GM12891 (cell line): ENCODE data around the gene MAP4K4.
"Not testable (repeated sequence)": the region's sequence is repeated elsewhere in the genome, so short reads cannot be mapped to it uniquely, and the experiment has no call there.

Experiments
- DNase-seq: peaks from one replicate; pipeline ENCODE4 v3.0.0; 2011; ENCODE audit warnings: low spot score; ENCODE audit not compliant: insufficient read length
- FAIRE-seq: peaks from 2 replicates; lab custom pipeline; 2011; peaks lifted over from hg19 to GRCh38; lab: Jason Lieb, UNC
- PAX5 ChIP-seq: IDR thresholded peaks from 2 replicates; pipeline ENCODE4 v1.6.1; 2011; ENCODE audit warnings: low read length, moderate library complexity, mild to moderate bottlenecking; ENCODE audit not compliant: insufficient read depth, severe bottlenecking
- POLR2A ChIP-seq: IDR thresholded peaks from 2 replicates; pipeline ENCODE4 v1.6.1; 2011; ENCODE audit warnings: low read depth, low read length, control low read depth
- POLR2AphosphoS5 ChIP-seq: IDR thresholded peaks from 2 replicates; pipeline ENCODE4 v1.6.1; 2011; ENCODE audit warnings: low read depth, low read length, control low read depth
- POU2F2 ChIP-seq: IDR thresholded peaks from 2 replicates; pipeline ENCODE4 v1.6.1; 2011; ENCODE audit warnings: low read depth, mild to moderate bottlenecking, control low read depth, low read length, moderate library complexity
- SPI1 ChIP-seq: IDR thresholded peaks from 2 replicates; pipeline ENCODE4 v1.6.1; 2011; ENCODE audit warnings: low read depth, low read length, control low read depth
- TAF1 ChIP-seq: IDR thresholded peaks from 2 replicates; pipeline ENCODE4 v1.6.1; 2011; ENCODE audit warnings: low read depth, low read length, control low read depth

MAP4K4 gene

DNA sequence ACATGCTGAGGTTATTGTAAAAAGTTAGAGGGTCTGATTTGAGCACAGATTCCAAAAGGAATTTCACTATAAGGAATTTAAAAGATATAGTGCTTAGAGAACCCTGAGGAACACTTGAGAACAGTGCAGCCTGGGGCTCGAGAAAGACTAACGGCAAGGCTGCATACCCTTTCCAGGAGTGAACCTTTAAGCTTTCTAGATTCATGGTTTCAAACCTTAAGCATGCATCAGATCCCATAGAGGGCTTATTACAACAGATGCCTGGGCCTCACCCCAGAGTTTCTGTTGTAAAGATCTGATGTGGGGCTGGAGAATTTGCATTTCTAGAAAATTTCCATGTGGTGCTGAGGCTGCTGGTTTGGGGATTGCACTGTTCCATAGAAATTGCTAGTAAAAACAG lies 203.7 kb downstream of the MAP4K4 start:
- FAIRE-seq: no peak
- TF ChIP-seq POLR2AphosphoS5: no peak
- TF ChIP-seq PAX5: no peak
- TF ChIP-seq POLR2A: no peak
- TF ChIP-seq SPI1: no peak
- TF ChIP-seq POU2F2: no peak
- no peak for TF ChIP-seq TAF1
- DNase-seq: no peak

DNA sequence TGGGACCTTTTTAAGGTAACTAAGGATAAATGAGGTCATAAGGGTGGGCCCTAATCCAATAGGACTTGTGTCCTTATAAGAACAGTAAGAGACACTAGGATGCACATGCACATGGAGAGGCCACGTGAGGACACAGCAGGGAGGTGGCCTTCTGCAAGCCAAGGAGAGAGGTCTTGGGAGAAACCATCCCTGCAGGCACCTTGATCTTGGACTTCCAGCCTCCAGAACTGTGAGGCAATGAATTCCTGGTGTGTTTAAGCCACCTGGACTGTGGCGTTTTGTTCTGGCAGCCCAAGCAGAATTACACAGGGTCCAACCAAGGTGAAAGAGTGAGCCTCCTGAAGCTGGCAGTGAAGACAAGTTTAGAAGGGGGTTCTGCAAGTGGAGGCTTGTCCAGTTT lies 204.7 kb downstream of the MAP4K4 start:
- DNase-seq (no peak), FAIRE-seq (no peak)
- TF ChIP-seq POU2F2 (no peak), TAF1 (no peak), PAX5 (no peak), POLR2AphosphoS5 (no peak), SPI1 (no peak), POLR2A (no peak)

DNA sequence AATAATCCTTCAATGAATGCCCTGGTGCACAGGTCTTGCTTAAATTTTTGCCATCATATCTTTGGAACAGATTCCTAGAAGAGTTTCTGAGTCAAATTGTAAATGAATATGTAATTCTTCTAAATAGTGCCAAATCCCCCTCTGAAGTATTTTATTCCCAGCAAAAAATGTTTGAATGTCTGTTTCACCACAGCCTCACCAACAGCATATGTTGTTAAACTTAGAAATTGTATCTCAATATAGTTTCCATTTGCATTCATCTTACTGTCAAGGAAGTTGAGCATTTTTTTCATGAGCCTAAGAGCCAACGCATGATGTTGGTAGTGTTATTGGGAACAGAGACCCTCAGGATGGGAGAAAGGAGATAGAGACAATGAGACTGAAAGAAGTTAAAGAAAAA lies 207.4 kb downstream of the MAP4K4 start:
- DNase-seq: no peak
- no peak for TF ChIP-seq POU2F2
- FAIRE-seq: no peak

DNA sequence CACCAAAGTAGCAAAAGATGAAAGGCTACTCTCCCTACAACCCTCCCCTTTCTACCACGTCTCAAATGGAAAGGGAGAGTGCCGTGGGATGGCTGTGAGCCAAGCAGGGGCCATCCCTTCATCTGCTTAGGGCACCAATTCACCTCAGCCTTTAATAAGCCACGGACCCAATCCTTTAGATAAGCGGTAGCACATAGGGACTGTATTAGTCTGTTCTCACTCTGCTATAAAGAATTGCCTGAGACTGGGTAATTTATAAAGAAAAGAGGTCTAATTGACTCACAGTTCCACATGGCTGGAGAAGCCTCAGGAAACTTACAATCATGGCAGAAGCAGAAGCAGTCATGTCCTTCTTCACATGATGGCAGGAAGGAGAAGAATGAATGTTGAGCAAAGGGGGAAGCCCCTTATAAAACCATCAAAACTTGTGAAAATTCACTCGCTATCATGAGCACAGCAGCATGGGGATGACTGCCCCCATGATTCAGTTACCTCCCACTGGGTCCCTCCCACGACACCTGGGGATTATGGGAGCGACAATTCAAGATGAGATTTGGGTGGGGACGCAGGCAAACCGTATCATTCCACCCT lies 208.3 kb downstream of the MAP4K4 start:
- FAIRE-seq (no peak), DNase-seq (no peak)
- TF ChIP-seq PAX5 (no peak), POLR2AphosphoS5 (no peak), SPI1 (no peak), TAF1 (no peak), POLR2A (no peak), POU2F2 (no peak)

DNA sequence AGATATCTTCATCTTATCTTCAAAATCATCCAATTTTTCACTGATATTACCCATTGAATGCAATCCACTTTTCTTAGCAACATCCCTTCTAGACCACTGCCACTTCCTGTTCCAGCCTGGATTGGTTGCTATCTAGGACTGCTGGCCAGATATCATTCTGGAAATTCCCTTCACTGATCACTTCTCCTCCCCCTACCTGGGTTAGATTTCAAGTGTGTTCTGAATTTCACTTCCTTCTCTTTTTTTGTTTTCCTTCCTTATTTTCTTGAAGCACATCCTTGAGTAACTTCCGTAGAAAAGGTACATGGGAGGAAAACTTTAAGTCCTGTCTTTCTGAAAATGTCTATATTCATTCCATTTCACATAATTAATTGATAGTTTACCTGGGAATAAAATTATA lies 212.3 kb downstream of the MAP4K4 start:
- TF ChIP-seq TAF1: no peak
- no peak for TF ChIP-seq SPI1
- TF ChIP-seq POLR2AphosphoS5: no peak
- TF ChIP-seq POU2F2: no peak
- no peak for TF ChIP-seq POLR2A
- no peak for TF ChIP-seq PAX5
- FAIRE-seq: no peak
- DNase-seq: no peak

DNA sequence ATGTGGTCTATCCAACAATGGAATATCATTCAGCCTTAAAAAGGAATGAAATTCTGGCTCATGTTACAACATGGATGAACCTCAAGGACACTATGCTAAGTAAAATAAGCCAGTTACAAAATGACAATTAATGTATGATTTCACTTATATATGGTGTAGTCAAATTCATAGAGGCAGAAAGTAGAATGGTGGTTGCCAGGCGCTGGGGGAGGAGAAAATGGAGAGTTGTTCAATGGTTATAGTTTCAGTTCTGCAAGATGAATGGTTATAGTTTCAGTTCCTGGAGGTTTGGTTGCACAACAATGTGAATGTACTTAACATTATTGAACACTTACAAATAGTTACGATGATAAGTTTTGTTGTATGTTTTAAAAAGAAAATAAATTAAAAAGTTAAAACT lies 215.0 kb downstream of the MAP4K4 start:
- FAIRE-seq (no peak), DNase-seq (no peak)
- TF ChIP-seq SPI1 (peak; percentile 93), POU2F2 (no peak), POLR2AphosphoS5 (no peak)

DNA sequence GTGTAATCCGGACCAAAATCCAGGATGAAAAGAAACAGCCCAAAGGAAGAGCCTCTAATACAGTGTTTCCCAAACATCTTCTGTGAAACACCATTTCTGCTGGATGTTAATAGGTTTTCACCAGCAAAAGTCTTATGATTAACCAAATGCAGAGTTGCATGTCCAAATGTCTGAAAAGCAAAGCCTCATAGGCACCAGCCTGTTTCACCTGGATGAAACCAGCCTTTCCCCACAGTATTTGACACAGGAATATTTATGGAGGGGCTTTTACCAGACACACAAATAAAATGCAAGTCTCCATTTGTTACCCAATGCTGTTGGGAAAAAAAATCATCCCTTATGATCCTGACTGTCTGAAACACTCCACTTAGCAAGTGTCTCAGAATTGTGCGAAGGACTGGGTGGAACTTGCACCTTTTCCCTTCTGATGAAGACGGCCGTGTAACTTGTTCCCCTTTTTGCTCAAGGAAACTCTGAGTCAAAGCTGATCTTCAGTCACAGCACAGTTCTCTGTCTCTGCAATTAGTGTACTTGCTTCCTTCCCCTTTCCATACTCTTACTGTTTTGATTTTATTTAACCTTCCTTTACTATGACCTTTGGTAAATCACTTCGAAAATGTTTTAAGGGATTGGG lies 223.9 kb downstream of the MAP4K4 start:
- FAIRE-seq (no peak), DNase-seq (no peak)
- TF ChIP-seq TAF1 (no peak), SPI1 (no peak), PAX5 (no peak), POU2F2 (no peak), POLR2A (no peak), POLR2AphosphoS5 (no peak)

DNA sequence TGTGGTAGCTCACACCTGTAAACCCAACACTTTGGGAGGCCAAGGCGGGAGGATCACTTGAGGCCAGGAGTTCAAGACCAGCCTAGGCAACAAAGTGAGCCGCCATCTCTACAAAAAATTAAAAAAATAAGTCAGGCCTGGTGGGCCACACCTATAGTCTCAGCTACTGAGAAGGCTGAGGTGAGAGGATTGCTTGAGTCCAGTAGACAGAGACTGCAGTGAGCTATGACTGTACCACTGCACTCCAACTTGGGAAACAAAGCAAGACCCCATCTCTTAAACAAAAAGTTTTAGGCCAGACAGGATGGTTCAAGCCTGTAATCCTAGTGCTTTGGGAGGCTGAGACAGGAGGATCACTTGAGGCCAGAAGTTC lies 224.4 kb downstream of the MAP4K4 start:
- FAIRE-seq: no peak
- TF ChIP-seq TAF1 (no peak), POLR2A (no peak), POLR2AphosphoS5 (no peak), POU2F2 (no peak), SPI1 (no peak), PAX5 (no peak)
- DNase-seq: no peak

DNA sequence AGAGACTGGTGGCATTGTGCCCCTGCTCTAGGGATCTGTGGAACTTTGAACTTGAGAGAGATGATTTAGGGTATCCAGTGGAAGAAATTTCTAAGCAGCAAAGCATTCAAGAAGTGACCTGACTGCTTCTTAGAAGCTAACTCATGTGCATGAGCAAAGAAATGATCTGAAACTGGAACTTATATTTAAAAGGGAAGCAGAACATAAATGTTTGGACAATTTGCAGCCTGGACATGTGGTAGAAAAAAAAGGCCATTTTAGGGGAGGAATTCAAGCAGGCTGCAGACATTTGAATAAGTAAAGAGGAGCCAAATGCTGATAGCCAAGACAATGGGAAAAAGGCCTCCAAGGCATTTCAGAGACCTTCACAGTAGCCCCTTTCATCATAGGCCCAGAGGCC lies 226.8 kb downstream of the MAP4K4 start:
- DNase-seq, FAIRE-seq: not testable (repeated sequence)

DNA sequence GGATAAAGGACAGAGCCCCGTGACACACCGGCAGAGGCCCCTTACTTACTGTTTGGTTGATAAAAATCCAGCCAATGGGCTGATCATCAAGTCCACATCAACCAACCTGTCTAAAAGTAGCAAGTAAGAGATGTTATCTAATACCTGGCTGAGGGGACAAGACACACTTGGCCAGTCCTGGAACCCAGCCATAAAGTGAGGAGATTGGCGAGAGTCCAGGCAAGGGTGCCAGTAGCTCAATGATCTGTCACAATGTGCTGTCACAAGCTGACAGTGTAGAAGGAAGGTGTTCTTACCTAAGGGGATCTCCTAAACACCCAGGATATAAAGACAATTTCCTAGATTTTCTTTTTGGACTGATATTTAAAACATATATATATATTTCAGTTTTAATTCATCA lies 232.5 kb downstream of the MAP4K4 start:
- TF ChIP-seq POLR2AphosphoS5: no peak
- TF ChIP-seq PAX5: no peak
- FAIRE-seq: no peak
- no peak for DNase-seq

DNA sequence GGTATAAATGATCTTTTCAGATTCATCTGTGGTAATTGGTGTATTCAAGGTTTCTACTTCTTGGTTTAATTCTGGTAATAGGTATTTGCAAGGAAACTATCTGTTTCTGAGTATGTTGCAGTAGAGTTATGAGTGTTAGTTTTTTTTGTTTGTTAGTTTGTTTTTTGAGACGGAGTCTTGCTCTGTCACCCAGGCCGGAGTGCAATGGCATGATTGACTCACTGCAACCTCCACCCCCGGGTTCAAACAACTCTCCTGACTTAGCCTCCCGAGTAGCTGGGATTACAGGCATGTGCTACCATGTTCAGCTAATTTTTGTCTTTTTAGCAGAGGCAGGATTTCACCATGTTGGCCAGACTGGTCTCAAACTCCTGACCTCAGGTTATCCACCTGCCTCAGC lies 233.3 kb downstream of the MAP4K4 start:
- TF ChIP-seq TAF1: no peak
- TF ChIP-seq POLR2AphosphoS5: no peak
- TF ChIP-seq SPI1: no peak
- TF ChIP-seq POLR2A: no peak
- TF ChIP-seq POU2F2: no peak
- TF ChIP-seq PAX5: no peak
- DNase-seq (no peak), FAIRE-seq (no peak)
